ENCODE data around the gene LRRC4.

GRCh38 chr7:128008744-128009143 is 22.5 kb downstream of the LRRC4 start:
- TF ChIP-seq, protein P1, sequence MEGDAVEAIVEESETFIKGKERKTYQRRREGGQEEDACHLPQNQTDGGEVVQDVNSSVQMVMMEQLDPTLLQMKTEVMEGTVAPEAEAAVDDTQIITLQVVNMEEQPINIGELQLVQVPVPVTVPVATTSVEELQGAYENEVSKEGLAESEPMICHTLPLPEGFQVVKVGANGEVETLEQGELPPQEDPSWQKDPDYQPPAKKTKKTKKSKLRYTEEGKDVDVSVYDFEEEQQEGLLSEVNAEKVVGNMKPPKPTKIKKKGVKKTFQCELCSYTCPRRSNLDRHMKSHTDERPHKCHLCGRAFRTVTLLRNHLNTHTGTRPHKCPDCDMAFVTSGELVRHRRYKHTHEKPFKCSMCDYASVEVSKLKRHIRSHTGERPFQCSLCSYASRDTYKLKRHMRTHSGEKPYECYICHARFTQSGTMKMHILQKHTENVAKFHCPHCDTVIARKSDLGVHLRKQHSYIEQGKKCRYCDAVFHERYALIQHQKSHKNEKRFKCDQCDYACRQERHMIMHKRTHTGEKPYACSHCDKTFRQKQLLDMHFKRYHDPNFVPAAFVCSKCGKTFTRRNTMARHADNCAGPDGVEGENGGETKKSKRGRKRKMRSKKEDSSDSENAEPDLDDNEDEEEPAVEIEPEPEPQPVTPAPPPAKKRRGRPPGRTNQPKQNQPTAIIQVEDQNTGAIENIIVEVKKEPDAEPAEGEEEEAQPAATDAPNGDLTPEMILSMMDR (IDR thresholded peaks at IDR 0.05; ENCODE audit: low read length) = no peak
- TF ChIP-seq EZH2 (optimal IDR thresholded peaks at IDR 0.05; ENCODE audit: low read depth, low read length) (no peak), EZH2phosphoT487 (IDR thresholded peaks at IDR 0.05; ENCODE audit: low read length) (no peak)

Data from MM.1S (cell line).